ENCODE measurements around the gene PARP12.
"Not testable (repeated sequence)": the region's sequence is repeated elsewhere in the genome, so short reads cannot be mapped to it uniquely, and the experiment has no call there.

The PARP12 gene

GRCh38 chr7:140062528-140063299 lies at the start of gene PARP12:
Gene PARP12, minus strand, starts transcription at chr7:140062951. Its CDS starts 104 bp downstream, at chr7:140062847.
- peaks cover 19% of the 10 kb centered on the region for H4K20me1 ChIP-seq (ENCODE audit: insufficient read depth, low read length)
- H3K27me3 ChIP-seq (ENCODE audit: insufficient read depth, low read length, poor library complexity): no peaks in the 10 kb centered on the region
- TF ChIP-seq, protein P1, sequence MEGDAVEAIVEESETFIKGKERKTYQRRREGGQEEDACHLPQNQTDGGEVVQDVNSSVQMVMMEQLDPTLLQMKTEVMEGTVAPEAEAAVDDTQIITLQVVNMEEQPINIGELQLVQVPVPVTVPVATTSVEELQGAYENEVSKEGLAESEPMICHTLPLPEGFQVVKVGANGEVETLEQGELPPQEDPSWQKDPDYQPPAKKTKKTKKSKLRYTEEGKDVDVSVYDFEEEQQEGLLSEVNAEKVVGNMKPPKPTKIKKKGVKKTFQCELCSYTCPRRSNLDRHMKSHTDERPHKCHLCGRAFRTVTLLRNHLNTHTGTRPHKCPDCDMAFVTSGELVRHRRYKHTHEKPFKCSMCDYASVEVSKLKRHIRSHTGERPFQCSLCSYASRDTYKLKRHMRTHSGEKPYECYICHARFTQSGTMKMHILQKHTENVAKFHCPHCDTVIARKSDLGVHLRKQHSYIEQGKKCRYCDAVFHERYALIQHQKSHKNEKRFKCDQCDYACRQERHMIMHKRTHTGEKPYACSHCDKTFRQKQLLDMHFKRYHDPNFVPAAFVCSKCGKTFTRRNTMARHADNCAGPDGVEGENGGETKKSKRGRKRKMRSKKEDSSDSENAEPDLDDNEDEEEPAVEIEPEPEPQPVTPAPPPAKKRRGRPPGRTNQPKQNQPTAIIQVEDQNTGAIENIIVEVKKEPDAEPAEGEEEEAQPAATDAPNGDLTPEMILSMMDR (IDR thresholded peaks at IDR 0.05; ENCODE audit: borderline replicate concordance, extremely low read depth, low read length, poor library complexity, severe bottlenecking): no peak
- no peak for TF ChIP-seq EZH2 (IDR thresholded peaks at IDR 0.05; ENCODE audit: borderline replicate concordance, low read depth, low read length, severe bottlenecking)
- H3K27ac ChIP-seq (ENCODE audit: low read length): peak within 1 kb of the TSS; percentile 80
- DNase-seq (peak; percentile 91), ATAC-seq (ENCODE audit: insufficient read depth, low read depth) (peak; percentile 89)
- peaks cover 2% of the 10 kb centered on the region for H3K36me3 ChIP-seq (ENCODE audit: insufficient read depth, low read length)
- H3K9me3 ChIP-seq (ENCODE audit: insufficient read depth, low read length, severe bottlenecking): peaks cover 9% of the 10 kb centered on the region
- peak within 1 kb of the TSS; percentile 93 for H3K4me2 ChIP-seq (ENCODE audit: insufficient read depth, low read length)
- peak within 1 kb of the TSS; percentile 96 for H2AFZ ChIP-seq (ENCODE audit: low read depth, low read length)
- peaks cover 47% of the 10 kb centered on the region for H3K79me2 ChIP-seq (ENCODE audit: insufficient read depth, low read length)
- peaks cover 50% of the 10 kb centered on the region for H3K4me1 ChIP-seq (ENCODE audit: insufficient read depth, low read length)
- H3K4me3 ChIP-seq (ENCODE audit: low read depth in 1 of 2, low read length in 2 of 2): peak within 1 kb of the TSS; percentile 64 to 93
- peak within 1 kb of the TSS; percentile 86 for H3K9ac ChIP-seq (ENCODE audit: low read depth, low read length)

GRCh38 chr7:140108777-140109176 lies 46.0 kb upstream of the PARP12 start:
- H3K9me3 ChIP-seq (ENCODE audit: insufficient read depth, low read length, severe bottlenecking); ATAC-seq (ENCODE audit: insufficient read depth, low read depth); H3K4me1 ChIP-seq (ENCODE audit: insufficient read depth, low read length); H3K9ac ChIP-seq (ENCODE audit: low read depth, low read length); H3K79me2 ChIP-seq (ENCODE audit: insufficient read depth, low read length); H4K20me1 ChIP-seq (ENCODE audit: insufficient read depth, low read length); H3K4me3 ChIP-seq (ENCODE audit: low read depth in 1 of 2, low read length in 2 of 2); H3K27me3 ChIP-seq (ENCODE audit: insufficient read depth, low read length, poor library complexity); DNase-seq; H2AFZ ChIP-seq (ENCODE audit: low read depth, low read length); H3K27ac ChIP-seq (ENCODE audit: low read length); H3K4me2 ChIP-seq (ENCODE audit: insufficient read depth, low read length): not testable (repeated sequence)
- H3K36me3 ChIP-seq (ENCODE audit: insufficient read depth, low read length): peaks cover 21% of the 10 kb centered on the region

DNA sequence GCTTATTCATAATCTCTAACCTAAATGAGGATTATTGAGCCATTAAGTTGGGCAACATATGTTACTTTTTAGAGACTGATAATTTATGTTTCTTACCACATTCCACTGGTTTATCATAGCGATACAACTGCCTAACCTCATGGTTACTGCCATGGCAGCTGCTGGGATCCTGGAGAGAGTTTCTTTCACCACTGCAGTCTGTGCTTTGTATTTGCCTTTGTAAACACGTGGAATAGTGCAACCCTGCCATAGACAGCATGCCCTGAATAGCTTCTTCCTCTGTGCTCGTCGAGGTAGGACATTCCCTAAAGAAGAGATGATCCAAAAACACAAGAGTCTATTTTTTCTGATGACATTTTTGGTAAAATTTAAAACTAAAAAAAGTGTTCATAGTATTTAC lies 33.7 kb upstream of the PARP12 start:
- H3K27ac ChIP-seq (ENCODE audit: low read length): no peak overlapping the region
- ATAC-seq (ENCODE audit: insufficient read depth, low read depth): no peak
- H3K9me3 ChIP-seq (ENCODE audit: insufficient read depth, low read length, severe bottlenecking): no peaks in the 10 kb centered on the region
- H3K79me2 ChIP-seq (ENCODE audit: insufficient read depth, low read length): no peaks in the 10 kb centered on the region
- H3K4me2 ChIP-seq (ENCODE audit: insufficient read depth, low read length): no peak overlapping the region
- H3K27me3 ChIP-seq (ENCODE audit: insufficient read depth, low read length, poor library complexity): no peaks in the 10 kb centered on the region
- no peak overlapping the region for H3K4me3 ChIP-seq (ENCODE audit: low read depth in 1 of 2, low read length in 2 of 2)
- no peaks in the 10 kb centered on the region; the same call in 1 of the 2 replicates for H4K20me1 ChIP-seq (ENCODE audit: insufficient read depth, low read length)
- no peak overlapping the region for H3K9ac ChIP-seq (ENCODE audit: low read depth, low read length)
- no peak for TF ChIP-seq EZH2 (IDR thresholded peaks at IDR 0.05; ENCODE audit: borderline replicate concordance, low read depth, low read length, severe bottlenecking)
- TF ChIP-seq, protein P1 (IDR thresholded peaks at IDR 0.05; ENCODE audit: borderline replicate concordance, extremely low read depth, low read length, poor library complexity, severe bottlenecking): no peak
- no peak for DNase-seq
- H2AFZ ChIP-seq (ENCODE audit: low read depth, low read length): no peak overlapping the region
- H3K4me1 ChIP-seq (ENCODE audit: insufficient read depth, low read length): no peaks in the 10 kb centered on the region
- peaks cover 74% of the 10 kb centered on the region for H3K36me3 ChIP-seq (ENCODE audit: insufficient read depth, low read length)

- Histone ChIP-seq H2AFZ (ENCODE audit: low read depth, low read length) (no peak overlapping the region), H3K9me3 (ENCODE audit: insufficient read depth, low read length, severe bottlenecking) (no peaks in the 10 kb centered on the region), H4K20me1 (ENCODE audit: insufficient read depth, low read length) (no peaks in the 10 kb centered on the region), H3K36me3 (ENCODE audit: insufficient read depth, low read length) (peaks cover 68% of the 10 kb centered on the region), H3K27ac (ENCODE audit: low read length) (no peak overlapping the region), H3K4me1 (ENCODE audit: insufficient read depth, low read length) (no peaks in the 10 kb centered on the region), H3K79me2 (ENCODE audit: insufficient read depth, low read length) (no peaks in the 10 kb centered on the region), H3K27me3 (ENCODE audit: insufficient read depth, low read length, poor library complexity) (no peaks in the 10 kb centered on the region), H3K4me2 (ENCODE audit: insufficient read depth, low read length) (no peak overlapping the region), H3K9ac (ENCODE audit: low read depth, low read length) (no peak overlapping the region), H3K4me3 (ENCODE audit: low read depth in 1 of 2, low read length in 2 of 2) (no peak overlapping the region)
- DNase-seq: no peak
- TF ChIP-seq, protein P1 (IDR thresholded peaks at IDR 0.05; ENCODE audit: borderline replicate concordance, extremely low read depth, low read length, poor library complexity, severe bottlenecking): no peak
- TF ChIP-seq EZH2 (IDR thresholded peaks at IDR 0.05; ENCODE audit: borderline replicate concordance, low read depth, low read length, severe bottlenecking): no peak
- no peak for ATAC-seq (ENCODE audit: insufficient read depth, low read depth)
Observed at GRCh38 chr7:140093375-140093774, 30.6 kb upstream of the PARP12 start.
